Measurements from ENCODE around the gene ADAMTSL1.

ADAMTSL1 gene

GRCh38 chr9:18437315-18438201, 36.4 kb upstream of the ADAMTSL1 start:
- peak; percentile 94 for DNase-seq (ENCODE audit: low read depth)
- no peak for TF ChIP-seq CTCF (conservative IDR thresholded peaks at IDR 0.05; ENCODE audit: low read depth, low read length)
- H3K4me3 ChIP-seq (ENCODE audit: low read length): peak overlapping the region; percentile 40

- DNase-seq (ENCODE audit: low read depth): no peak
- peak overlapping the region; percentile 40 for H3K4me3 ChIP-seq (ENCODE audit: low read length)
- TF ChIP-seq CTCF (conservative IDR thresholded peaks at IDR 0.05; ENCODE audit: low read depth, low read length): peak; percentile 42
These were observed 35.5 kb upstream of the ADAMTSL1 start for GRCh38 chr9:18438300-18438925.

- no peak for DNase-seq (ENCODE audit: low read depth)
- peak overlapping the region; percentile 40 for H3K4me3 ChIP-seq (ENCODE audit: low read length)
- TF ChIP-seq CTCF (conservative IDR thresholded peaks at IDR 0.05; ENCODE audit: low read depth, low read length): no peak
These were observed 35.0 kb upstream of the ADAMTSL1 start for GRCh38 chr9:18438951-18439350.

GRCh38 chr9:18441261-18441660, 32.7 kb upstream of the ADAMTSL1 start:
- TF ChIP-seq CTCF (conservative IDR thresholded peaks at IDR 0.05; ENCODE audit: low read depth, low read length): no peak
- no peak overlapping the region for H3K4me3 ChIP-seq (ENCODE audit: low read length)
- no peak for DNase-seq (ENCODE audit: low read depth)

GRCh38 chr9:18442629-18443491, 31.1 kb upstream of the ADAMTSL1 start:
- TF ChIP-seq CTCF (conservative IDR thresholded peaks at IDR 0.05; ENCODE audit: low read depth, low read length): peak; percentile 97
- H3K4me3 ChIP-seq (ENCODE audit: low read length): no peak overlapping the region
- DNase-seq (ENCODE audit: low read depth): peak; percentile 47

- DNase-seq (ENCODE audit: low read depth): no peak
- no peak for TF ChIP-seq CTCF (conservative IDR thresholded peaks at IDR 0.05; ENCODE audit: low read depth, low read length)
- H3K4me3 ChIP-seq (ENCODE audit: low read length): no peak overlapping the region
These were observed 26.8 kb upstream of the ADAMTSL1 start for GRCh38 chr9:18447131-18447530.
